Measurements from ENCODE around the gene LIM2.

GRCh38 chr19:51342631-51343569 lies 44.9 kb downstream of the LIM2 start:
- TF ChIP-seq EZH2 (optimal IDR thresholded peaks at IDR 0.05; ENCODE audit: low read depth, low read length) = no peak
- no peak for TF ChIP-seq CTCF (IDR thresholded peaks at IDR 0.05; ENCODE audit: low read length)

All from MM.1S (cell line).